Right lobe of liver (tissue), 4 donors: Measurements from ENCODE around the gene SPATA16.
"Not testable (repeated sequence)": the region's sequence is repeated elsewhere in the genome, so short reads cannot be mapped to it uniquely, and the experiment has no call there.

Experiments used
- CTCF ChIP-seq, 4 donors: fragments of 200-600 bp in 3 of 4; fragments of 450-650 bp in 1 of 4; IDR thresholded peaks; one replicate each; pipeline versions ENCODE4 v1.5.1 to v1.8.0; 2016 to 2022; ENCODE audit warnings: antibody characterized with exemption in 4 of 4, mild to moderate bottlenecking in 2 of 4
- POLR2A ChIP-seq: fragments of 450-650 bp; IDR thresholded peaks from one replicate; pipeline ENCODE4 v1.6.1; 2017; ENCODE audit warnings: antibody characterized with exemption, mild to moderate bottlenecking
- donor health status: DM: no; HTN: no; CAD: no.
- donor health status: DM: no; HTN: no; CAD: no.
- donor health status: DM: no; HTN: yes; CAD: no.

- TF ChIP-seq CTCF (IDR thresholded peaks at IDR 0.05); POLR2A: not testable (repeated sequence)
These were observed 261.7 kb downstream of the SPATA16 start for GRCh38 chr3:172879381-172879780.
